Ovary (tissue), 3 donors: ENCODE measurements around the gene F7.

Experiments
- CTCF ChIP-seq, 3 donors: fragments of 450-650 bp in 2 of 3; fragments of 200-600 bp in 1 of 3; IDR thresholded peaks; one replicate each; pipeline versions ENCODE4 v1.5.1 to v1.8.0; 2016 to 2022; ENCODE audit warnings: antibody characterized with exemption in 3 of 3, mild to moderate bottlenecking in 1 of 3
- EP300 ChIP-seq: sonication (generic); formaldehyde crosslinking; IDR thresholded peaks from one replicate; pipeline ENCODE4 v1.6.1; 2017; ENCODE audit warnings: antibody characterized with exemption
- POLR2A ChIP-seq: fragments of 450-650 bp; IDR thresholded peaks from one replicate; pipeline ENCODE4 v1.6.1; 2017; ENCODE audit warnings: antibody characterized with exemption, mild to moderate bottlenecking, moderate library complexity
- donor health status: DM: no; HTN: no; CAD: no.

- TF ChIP-seq CTCF (IDR thresholded peaks at IDR 0.05) (no peak), POLR2A (no peak), EP300 (no peak)
These were observed 15.2 kb upstream of the F7 start for GRCh38 chr13:113090415-113090770.
